Left ventricle myocardium superior (tissue), 1 donor: ENCODE results near the gene BCL7A. TPM values are rescaled to one million over a fixed set of nuclear protein-coding genes. Genes with fewer than 3 reads are reported as not detected.

Source experiments
- ATAC-seq: fragments of 200-7000 bp; cut with Tn5 transposase; one replicate; pipeline ENCODE4 v1.9.1; 2020; ENCODE audit warnings: mild to moderate bottlenecking, moderate library complexity
- DNase-seq: peaks from one replicate; pipeline ENCODE4 v3.0.0-alpha.2; 2020
- intact Hi-C: fragments of 100-400 bp; cut with micrococcal nuclease; formaldehyde crosslinking; loops from one replicate; pipeline ENCODE4 v1.11.0; 2022
- total RNA-seq: library from RNA; stranded (reverse); fragmentation: NEBNext Ultra II Directional; extraction: Animal tissue kit (Norgen Biotek cat#: 25700); gene quantifications from one replicate; pipeline ENCODE4 v1.2.1, GENCODE V29; 2021
- donor health status: DM: no; HTN: yes; CAD: no; lungs with severe emphysema.

BCL7A gene
- total RNA-seq, 1 donor from 2014 or later = 17.5 TPM

DNA sequence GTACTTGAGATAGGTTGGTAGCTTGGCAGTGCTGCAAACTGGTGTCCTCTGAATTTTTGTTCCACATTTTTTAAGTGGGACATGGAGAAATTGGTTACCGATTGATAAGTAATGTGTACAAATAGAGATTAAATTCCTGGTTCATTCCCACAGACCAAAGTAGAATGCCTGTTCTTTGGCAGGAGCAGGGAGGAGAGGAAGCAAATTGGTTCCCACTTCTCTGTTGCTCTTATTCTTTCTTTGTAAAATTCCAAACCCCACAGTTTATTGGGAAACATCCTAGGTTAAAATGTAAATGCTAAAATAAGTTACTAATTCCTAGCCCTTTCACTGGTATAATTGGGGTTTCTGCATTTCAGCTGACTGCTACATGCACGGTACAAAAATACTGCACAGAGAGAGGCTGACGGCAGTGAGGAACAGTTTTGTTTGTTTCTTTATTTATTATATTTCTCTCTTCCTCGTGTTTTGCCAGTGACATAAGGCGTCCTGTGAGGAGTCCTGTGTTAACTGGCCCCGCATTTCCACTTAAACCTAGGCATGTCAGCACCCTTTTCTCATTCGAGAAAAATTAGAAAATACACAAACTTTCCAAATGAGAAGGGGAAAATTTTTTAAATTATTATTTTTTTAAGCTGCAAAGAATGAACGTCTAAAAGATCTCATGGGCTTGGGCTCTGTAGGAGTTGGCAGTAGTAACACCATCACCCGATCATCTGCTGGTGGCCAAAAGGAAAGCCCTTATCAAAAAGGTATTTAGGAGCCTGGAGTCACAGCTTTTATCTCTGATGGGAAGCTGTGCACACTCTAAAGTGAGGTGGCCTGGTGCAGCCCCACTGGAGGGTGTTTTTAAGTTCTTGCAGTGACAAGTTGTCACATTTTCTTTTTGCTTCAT lies 25.4 kb upstream of the BCL7A start:
- DNase-seq = no peak
- intact Hi-C loops = no loop called here
- peak; percentile 85 for ATAC-seq

GRCh38 chr12:121996945-121997612 lies 24.6 kb upstream of the BCL7A start:
- DNase-seq (no peak), ATAC-seq (peak; percentile 67)
- intact Hi-C loops = no loop called here

- no peak for DNase-seq
- intact Hi-C loops = no loop called here
- no peak for ATAC-seq
Observed at GRCh38 chr12:122001466-122002209, 20.0 kb upstream of the BCL7A start.

DNA sequence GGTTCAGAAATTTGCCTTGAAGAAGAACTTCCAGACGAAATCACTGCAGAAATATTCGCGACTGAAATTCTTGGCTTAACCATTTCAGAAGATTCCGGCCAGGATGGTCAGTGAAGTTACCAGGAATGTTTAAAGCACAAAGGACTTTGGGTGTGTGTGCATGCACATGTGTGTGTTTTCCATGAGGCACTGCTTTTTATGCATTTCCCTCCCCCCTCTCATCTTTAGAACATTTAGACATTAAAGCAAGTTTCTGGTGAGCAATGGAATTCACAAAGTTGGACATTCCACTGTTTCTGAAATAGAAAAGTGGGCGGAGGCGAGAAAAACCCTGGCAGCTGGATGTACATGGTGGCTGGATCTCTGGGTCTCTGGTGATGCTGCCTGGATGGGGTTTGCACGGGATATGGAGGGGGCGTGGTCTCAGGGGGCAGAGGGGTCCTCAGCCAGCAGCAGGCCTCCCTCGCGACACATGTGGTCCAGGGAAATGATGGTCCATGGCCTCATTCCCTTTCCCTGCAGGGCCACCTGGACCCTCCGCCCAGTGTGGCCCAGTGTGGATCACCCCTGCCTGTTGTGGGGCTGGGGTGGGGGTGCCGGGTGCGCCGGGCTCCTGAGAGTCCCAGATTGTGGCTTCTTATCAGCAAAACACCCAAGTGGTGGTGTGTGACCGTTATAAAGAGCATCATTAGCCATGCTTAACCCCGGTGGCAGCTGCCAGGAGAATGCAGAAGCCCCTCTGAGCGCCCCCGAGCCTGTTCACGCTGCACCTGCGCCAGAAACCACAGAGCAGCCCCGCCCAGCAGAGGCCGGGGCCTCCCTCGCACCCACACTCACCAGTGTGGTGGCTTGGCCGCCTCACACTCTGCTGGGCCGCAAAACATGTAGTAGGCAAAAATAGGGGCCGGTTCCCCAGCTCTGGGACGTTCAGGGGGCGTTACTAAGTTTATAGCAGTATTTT lies 17.8 kb upstream of the BCL7A start:
- DNase-seq (no peak), ATAC-seq (peak; percentile 39)
- intact Hi-C loops = no loop called here

DNA sequence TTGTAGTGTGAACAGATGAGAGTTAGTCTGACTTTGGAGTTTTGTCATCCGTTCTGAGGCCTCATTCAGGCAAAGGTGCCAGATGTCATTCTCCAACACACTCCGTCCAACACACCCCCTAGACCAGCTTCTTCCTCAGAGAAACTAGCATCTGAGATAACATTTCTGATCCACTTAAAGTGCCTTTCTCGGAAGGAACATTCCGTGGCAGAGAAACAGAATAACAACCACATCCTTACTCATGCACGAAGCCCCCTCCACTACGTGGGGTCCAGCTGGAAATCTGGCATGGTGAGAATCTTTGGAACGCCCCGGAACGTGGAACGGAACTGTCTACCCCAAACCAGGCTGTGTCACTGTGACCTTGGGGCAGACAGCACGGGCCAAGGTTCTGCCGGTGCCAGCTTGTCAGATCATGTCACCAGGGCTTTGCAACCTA lies 17.0 kb upstream of the BCL7A start:
- DNase-seq = no peak
- ATAC-seq = peak; percentile 53
- intact Hi-C loops = no loop called here

DNA sequence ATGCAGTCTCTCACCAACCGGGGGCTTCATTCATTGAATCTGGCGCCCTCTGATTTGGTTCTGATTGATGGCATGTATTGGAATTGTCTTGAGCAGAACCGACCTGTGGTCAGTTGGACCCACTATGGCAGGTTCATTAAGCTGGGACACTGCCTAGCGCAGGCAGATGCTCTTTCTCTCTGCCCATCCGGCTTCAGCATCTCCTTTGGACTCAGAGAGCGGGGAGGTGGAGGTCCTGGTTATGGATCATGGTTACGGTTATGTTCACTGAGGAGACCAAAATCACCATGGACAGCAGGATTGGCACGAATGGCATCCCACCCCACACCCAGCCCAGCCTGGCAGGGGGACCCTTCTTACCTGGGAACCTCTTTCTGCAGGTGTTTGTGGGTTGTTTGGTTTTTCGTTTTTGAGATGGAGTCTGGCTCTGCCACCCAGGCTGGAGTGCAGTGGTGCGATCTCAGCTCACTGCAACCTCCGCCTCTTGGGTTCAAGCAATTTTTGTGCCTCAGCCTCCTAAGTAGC lies 16.4 kb upstream of the BCL7A start:
- ATAC-seq = no peak
- intact Hi-C loops = no loop called here
- no peak for DNase-seq

DNA sequence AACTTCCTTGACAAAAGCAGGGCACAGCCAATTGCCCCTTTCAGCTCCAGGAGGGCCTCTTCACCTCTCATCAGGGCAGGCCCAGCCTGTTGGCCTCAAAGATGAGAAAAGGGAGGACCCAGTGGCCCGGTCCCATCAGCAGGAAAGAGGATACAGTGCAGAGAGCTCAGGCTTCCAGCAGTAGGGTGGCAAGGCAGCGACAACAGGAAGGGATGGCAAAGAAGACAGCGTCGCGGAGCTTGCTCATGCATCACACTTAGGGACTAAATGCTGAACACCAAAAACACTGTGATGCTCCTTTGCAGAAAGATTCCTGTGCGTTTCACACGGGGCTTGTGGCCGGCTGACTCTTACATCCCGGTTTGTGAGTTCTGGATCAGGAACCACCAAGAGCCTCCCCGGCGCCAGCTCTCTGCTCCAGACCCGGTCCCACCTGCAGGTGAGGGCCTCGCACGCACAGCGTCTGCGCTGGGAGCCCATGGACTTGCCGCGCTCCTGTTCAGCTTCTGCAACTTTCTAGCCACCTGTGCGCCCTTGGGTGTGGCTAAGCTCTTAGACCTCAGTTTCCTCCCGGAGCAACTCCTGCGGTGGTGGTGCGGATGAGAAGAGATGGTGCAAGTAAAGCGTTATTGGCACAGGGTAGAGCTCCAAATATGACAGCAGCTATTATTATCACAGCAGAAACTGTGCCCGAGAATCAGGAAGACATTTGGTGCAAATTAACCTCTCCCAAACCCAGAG lies 15.3 kb upstream of the BCL7A start:
- intact Hi-C loops = no loop called here
- peak; percentile 52 for ATAC-seq

GRCh38 chr12:122009741-122010140 lies 11.9 kb upstream of the BCL7A start:
- ATAC-seq (no peak), DNase-seq (no peak)
- intact Hi-C loops = no loop called here

More for the DNA sequence above, 15.3 kb upstream of the BCL7A start:
- no peak for DNase-seq

- no peak for DNase-seq
- ATAC-seq = no peak
- intact Hi-C loops = no loop called here
Observed at GRCh38 chr12:122012184-122012583, 9.5 kb upstream of the BCL7A start.

GRCh38 chr12:122013136-122013535 lies 8.5 kb upstream of the BCL7A start:
- DNase-seq (no peak), ATAC-seq (no peak)
- intact Hi-C loops = no loop called here

DNA sequence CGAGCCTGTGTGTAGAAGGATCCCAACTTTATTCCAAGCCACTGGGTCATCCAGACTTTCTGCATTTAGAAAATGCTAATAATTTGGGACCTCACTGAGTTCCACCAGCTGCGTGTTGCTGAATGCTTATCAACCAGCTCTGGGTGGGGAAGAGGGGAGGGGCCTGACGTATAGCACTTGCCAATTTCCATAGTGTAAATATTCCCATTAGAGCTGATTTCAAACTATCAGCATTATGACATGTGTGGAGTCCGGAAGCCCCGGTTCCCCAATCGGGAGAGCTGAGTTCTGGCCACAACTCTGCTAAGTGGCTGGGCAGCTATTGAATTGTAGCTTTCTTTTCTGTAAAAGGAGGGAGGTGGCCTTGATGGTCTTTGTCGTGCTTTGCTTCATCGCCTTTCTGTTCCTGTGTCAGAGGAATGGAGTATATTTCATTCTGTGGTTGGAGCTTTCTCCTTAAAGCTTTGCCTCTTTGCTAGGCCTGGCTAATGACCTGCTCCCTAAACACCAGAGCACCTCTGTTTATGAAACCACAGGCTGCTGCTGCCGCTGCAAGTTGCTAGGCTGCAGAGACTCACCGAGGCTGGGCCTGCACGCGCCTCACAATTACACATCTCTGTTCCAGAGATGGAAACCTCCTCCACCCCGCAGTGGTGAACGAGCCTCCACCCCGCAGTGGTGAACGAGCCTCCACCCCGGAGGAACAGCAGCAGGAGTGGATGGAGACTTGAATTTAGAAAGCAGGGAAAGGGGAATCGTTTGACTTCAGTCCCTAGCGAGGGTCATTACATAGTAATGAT lies 7.7 kb upstream of the BCL7A start:
- intact Hi-C loops = no loop called here

GRCh38 chr12:122014781-122015180 lies 6.9 kb upstream of the BCL7A start:
- no peak for ATAC-seq
- no peak for DNase-seq
- intact Hi-C loops = no loop called here

More for the DNA sequence above, 7.7 kb upstream of the BCL7A start:
- no peak for DNase-seq
- ATAC-seq = no peak

GRCh38 chr12:122018457-122018856 lies 3.2 kb upstream of the BCL7A start:
- intact Hi-C loops = no loop called here
- DNase-seq (no peak), ATAC-seq (no peak)

GRCh38 chr12:122018937-122019336 lies 2.7 kb upstream of the BCL7A start:
- ATAC-seq (no peak), DNase-seq (no peak)
- intact Hi-C loops = no loop called here

DNA sequence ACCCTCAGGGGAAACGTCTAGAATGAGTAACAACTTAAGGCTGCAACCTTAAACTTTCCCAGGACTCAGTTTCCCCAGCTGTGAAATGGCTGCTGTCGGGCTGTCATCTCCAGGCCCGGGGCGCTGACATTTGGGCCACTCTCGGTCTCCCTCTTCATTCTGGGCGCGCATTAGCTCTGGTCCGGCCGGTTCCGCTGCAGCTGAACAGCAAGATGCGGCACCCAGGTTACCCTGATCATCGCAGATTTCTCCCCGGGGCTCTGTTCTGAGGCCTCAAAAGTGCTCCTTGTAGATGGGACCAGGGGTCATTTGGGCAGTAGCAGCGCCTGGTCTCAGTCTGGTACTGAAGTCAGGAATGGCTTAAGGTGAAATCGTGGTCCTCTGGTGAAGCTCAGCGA lies 890 bp upstream of the BCL7A start:
- intact Hi-C loops = no loop called here
- ATAC-seq (no peak), DNase-seq (no peak)

- DNase-seq (peak; percentile 59), ATAC-seq (no peak)
- intact Hi-C loops = no loop called here
Observed at GRCh38 chr12:122021193-122021821, 377 bp upstream of the BCL7A start.
